Measurements from ENCODE around the gene LAPTM5.

The LAPTM5 gene

DNA sequence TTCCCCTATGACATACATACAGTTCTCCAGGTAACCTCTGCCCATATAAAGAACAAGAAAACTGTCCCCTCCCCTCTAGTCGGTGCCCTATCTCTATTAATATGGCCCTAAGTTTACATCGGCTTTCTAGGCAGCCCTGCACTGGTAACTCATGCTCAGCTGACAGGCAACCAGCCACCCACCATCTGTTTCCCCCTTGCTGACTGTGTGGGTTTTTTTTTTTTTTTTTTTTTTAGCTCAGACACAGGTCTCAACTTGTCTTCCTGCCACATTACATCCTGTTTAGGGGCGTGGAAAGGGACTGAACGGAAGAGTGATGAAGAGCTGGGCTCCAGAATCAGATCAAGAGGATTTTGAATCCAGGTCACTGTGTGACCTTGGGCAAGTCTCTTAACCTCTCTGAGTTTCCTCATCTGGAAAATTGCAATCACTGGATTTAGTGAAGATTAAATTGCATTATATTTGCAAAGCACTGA, 14.0 kb downstream of the LAPTM5 start:
- TF ChIP-seq, protein P1, sequence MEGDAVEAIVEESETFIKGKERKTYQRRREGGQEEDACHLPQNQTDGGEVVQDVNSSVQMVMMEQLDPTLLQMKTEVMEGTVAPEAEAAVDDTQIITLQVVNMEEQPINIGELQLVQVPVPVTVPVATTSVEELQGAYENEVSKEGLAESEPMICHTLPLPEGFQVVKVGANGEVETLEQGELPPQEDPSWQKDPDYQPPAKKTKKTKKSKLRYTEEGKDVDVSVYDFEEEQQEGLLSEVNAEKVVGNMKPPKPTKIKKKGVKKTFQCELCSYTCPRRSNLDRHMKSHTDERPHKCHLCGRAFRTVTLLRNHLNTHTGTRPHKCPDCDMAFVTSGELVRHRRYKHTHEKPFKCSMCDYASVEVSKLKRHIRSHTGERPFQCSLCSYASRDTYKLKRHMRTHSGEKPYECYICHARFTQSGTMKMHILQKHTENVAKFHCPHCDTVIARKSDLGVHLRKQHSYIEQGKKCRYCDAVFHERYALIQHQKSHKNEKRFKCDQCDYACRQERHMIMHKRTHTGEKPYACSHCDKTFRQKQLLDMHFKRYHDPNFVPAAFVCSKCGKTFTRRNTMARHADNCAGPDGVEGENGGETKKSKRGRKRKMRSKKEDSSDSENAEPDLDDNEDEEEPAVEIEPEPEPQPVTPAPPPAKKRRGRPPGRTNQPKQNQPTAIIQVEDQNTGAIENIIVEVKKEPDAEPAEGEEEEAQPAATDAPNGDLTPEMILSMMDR (IDR thresholded peaks at IDR 0.05), result no peak

DNA sequence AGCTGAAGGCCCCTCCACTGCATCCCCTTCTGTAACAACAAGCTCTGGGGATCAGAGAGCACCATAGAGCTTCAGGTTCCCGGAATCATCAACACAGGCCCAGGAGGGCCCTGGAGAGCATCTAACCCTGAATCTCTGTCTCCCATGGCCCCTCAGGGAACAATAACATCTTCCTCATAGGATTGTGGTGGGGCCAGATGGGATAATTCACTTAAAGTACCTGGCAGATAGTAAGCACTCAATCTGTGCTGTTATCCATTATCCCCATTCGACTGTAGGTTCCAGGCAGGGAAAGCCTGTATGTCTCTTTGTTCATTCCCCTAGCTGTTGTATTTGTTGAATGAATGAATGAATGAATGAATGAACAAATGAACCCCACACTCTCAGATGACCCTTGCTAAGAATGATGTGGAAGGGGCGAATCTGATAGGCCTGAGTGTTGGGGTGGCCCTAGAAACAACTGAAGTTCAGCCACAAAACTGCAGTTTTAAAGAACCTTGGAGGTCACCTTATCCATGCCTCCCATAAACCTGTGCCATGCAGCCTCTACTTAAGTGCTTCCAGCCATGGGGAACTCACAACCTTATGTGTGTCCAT, 14.5 kb downstream of the LAPTM5 start:
- TF ChIP-seq, protein P1 (IDR thresholded peaks at IDR 0.05), result no peak

DNA sequence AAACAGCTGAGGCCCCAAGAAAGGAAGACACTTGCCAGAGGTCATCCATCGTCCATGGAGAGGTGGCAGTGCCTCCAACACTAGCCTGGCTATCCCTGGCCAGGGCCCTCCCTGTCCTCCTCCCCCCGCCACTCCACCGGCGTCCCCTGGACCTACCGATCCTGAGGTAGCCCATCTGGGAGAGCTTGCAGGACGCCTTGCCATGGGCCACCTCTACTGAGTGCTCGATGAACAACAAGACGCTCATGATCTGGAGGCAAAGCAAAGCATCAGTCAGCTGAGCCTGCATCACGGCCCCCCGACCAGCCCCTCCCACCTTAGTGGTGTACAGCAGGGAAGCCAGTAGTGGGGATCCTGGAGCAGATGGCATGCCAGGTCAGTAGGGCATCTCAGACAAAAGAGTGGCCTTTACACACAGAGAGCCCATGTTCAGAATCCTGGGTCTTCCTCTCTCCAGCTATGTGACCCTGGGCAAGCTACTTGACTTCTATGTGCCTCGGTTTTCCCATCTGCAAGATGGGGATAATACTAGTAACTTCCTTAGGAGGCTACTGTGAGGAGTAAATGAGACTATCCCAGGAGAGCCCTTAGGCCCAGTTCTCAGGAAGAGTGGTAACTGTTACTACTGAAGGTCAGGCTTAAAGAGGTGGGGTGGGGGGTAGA, 15.1 kb downstream of the LAPTM5 start:
- TF ChIP-seq, protein P1 (IDR thresholded peaks at IDR 0.05), result no peak

DNA sequence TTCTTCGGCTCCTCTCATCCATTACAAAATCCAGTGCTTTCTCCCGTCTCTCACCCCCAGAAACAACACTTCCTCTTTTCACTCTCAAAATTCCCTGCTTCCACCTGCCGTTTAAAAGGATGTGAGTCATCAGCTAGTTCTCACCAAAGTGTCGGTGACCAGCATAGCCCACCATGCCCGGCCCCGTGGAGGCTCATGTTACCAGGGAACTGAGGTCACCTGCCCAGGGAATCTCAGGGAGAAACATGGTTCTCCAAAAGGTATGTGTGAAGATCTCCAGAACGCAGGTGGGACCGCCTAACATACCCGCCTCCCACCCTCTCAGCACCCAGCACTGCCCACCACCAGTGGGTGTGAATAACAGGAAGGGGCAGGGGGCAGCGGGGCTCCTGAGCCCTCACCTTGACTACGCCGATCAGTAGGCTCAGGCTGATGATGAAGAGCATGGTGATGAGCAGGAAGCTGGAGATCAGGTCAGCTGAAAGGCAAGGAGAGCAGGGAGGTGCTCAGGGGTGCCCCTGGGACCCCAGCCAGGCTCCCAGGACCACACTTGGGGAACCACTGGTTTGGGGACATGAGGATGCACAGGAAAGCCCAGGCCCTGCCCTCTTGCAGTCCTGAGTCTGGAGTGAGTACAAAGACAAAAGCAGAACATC, 16.2 kb downstream of the LAPTM5 start:
- TF ChIP-seq, protein P1 (IDR thresholded peaks at IDR 0.05), result no peak

DNA sequence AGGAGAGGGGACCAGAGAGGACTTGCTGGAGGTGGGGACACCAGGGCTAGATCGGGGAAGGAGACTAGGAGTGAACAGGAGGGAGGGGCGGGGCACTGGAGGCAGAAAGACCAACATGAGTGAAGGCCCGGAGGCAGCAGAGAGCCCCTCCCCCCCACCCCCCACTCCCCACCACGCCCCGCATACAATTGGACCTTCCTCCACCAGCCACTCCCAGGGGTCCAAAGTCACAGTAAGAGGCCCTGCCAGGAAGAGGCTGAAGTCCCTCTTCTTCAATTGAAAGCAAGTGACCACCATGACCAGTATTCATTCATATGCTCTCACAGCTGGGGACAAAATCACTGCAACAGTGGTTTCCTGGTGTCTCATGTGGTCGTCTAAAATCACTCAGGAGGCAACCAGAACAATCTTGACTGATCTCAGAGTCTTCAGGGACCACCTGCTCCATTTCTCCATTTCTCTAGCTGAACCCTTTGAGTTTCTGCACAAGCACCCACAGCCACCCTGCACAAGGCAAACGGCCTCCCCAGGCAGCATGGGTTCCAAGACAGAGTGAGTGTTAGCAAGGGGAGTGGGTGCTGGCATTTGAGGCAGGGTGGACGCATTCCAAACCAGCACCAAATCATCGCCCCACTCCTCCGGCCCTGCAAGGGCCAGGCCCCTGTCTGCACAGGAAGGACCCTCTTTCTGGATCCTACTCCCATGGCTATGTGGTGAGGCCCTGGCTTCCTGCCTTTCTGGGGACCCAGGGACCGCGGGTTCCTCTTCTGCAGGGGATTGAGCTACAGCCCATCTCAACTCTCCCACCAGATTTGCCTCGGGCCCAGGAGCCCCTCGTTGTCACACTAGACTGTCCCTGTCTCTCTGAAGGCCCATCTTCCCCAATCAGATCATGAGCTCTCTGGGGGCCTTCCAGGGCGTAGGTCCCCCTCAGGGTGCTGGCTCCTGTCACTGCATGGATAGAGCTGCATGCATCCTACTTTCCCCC, 17.0 kb downstream of the LAPTM5 start:
- TF ChIP-seq, protein P1 (IDR thresholded peaks at IDR 0.05), result no peak

DNA sequence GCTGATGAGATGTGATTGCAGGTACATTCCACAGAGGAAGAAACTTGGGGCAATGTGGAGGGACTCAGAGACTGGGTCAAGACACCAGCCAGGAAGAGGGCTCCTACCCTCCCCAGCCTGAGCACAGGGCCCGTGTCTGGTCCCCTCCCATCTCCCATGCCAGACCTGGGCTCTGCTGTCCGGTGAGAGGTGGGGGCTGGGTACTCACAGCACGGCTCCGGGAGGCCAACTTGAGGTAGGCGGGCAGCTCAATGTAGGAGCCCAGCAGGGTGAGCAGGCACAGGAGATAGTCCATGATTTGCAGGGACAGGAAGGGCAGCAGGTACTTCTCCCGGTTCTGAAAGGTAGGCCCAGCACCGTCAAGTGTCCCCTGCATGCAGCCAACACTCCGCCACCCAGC, 18.0 kb downstream of the LAPTM5 start:
- TF ChIP-seq, protein P1 (IDR thresholded peaks at IDR 0.05), result no peak

All from LNCAP (cell line).